Suprapubic skin (tissue), 4 donors: ENCODE measurements around the gene LGI4. TPM values are rescaled to one million over a fixed set of nuclear protein-coding genes. Genes with fewer than 3 reads are reported as not detected.
"Not testable (repeated sequence)": the region's sequence is repeated elsewhere in the genome, so short reads cannot be mapped to it uniquely, and the experiment has no call there.

Experiments
- DNase-seq, 2 donors: peaks; one replicate each; pipeline ENCODE4 v3.0.0-alpha.2; 2019; ENCODE audit warnings: low spot score in 2 of 2
- H3K27ac ChIP-seq: fragments of 200-600 bp; sonication (generic); one replicate; pipeline ENCODE4 v1.5.1; 2019
- H3K27me3 ChIP-seq: fragments of 200-600 bp; sonication (generic); one replicate; pipeline ENCODE4 v1.5.1; 2019
- H3K36me3 ChIP-seq: fragments of 200-600 bp; sonication (generic); one replicate; pipeline ENCODE4 v1.5.1; 2019
- H3K4me1 ChIP-seq: fragments of 200-600 bp; sonication (generic); one replicate; pipeline ENCODE4 v1.5.1; 2019
- H3K4me3 ChIP-seq: fragments of 200-600 bp; sonication (generic); one replicate; pipeline ENCODE4 v1.5.1; 2019; ENCODE audit warnings: mild to moderate bottlenecking
- H3K9me3 ChIP-seq: fragments of 200-600 bp; sonication (generic); one replicate; pipeline ENCODE4 v1.5.1; 2019
- EP300 ChIP-seq: sonication (generic); formaldehyde crosslinking; IDR thresholded peaks from one replicate; pipeline ENCODE4 v1.6.1; 2017; ENCODE audit warnings: antibody characterized with exemption
- POLR2A ChIP-seq, 2 donors: fragments of 450-650 bp; IDR thresholded peaks; one replicate each; pipeline ENCODE4 v1.6.1; 2017; ENCODE audit warnings: antibody characterized with exemption in 2 of 2, mild to moderate bottlenecking in 2 of 2, moderate library complexity in 2 of 2
- POLR2AphosphoS5 ChIP-seq, 3 donors: sonication (generic); formaldehyde crosslinking; IDR thresholded peaks; one replicate each; pipeline ENCODE4 v1.6.1; 2017; ENCODE audit warnings: antibody characterized with exemption in 3 of 3
- WGBS: methylation state at CpG from one replicate; pipeline ENCODE4 v1.1.5; 2018; 5-methylcytosine and 5-hydroxymethylcytosine counted together
- total RNA-seq, 4 donors: library from RNA; depleted of rRNA; stranded (reverse); fragments of >200 nt; gene quantifications; one replicate each; pipeline ENCODE4 v1.1.0, GENCODE V29; 2016
- TF ChIP-seq, protein P1 (sequence below), 2 donors: fragments of 200-600 bp in 1 of 2; fragments of 450-650 bp in 1 of 2; sonication (generic) in 1 of 2; IDR thresholded peaks; one replicate each; pipeline ENCODE4 v1.5.1; 2016 to 2019; ENCODE audit warnings: antibody characterized with exemption in 2 of 2, mild to moderate bottlenecking in 1 of 2, moderate library complexity in 1 of 2

LGI4 gene
- total RNA-seq, 4 donors from 2014 or later: 4.3 to 11.8 (median 7.8) TPM

DNA sequence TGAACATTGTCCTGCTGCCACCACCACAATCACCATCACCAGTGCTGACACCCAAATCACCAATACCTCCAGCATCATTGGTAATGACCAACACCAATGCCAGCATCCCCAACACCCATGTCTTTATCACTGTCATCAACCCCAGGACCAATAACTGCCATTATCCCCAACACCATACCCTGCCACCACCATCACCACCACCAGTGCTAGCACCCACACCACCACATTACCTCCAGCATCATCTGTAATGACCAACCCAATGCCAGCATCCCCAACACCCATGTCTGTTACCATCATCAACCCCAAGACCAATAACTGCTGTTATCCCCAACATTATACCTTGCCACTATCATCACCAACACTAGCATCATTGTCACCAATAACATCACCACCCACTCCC lies 2.6 kb downstream of the LGI4 start:
- no peaks in the 10 kb centered on the region for H3K9me3 ChIP-seq
- H3K4me1 ChIP-seq: peaks cover 54% of the 10 kb centered on the region
- no peak overlapping the region for H3K27ac ChIP-seq
- DNase-seq: no peak
- H3K36me3 ChIP-seq: no peaks in the 10 kb centered on the region
- TF ChIP-seq EP300 (no peak), POLR2A (IDR thresholded peaks at IDR 0.05) (no peak), POLR2AphosphoS5 (IDR thresholded peaks at IDR 0.05) (no peak)
- TF ChIP-seq, protein P1, sequence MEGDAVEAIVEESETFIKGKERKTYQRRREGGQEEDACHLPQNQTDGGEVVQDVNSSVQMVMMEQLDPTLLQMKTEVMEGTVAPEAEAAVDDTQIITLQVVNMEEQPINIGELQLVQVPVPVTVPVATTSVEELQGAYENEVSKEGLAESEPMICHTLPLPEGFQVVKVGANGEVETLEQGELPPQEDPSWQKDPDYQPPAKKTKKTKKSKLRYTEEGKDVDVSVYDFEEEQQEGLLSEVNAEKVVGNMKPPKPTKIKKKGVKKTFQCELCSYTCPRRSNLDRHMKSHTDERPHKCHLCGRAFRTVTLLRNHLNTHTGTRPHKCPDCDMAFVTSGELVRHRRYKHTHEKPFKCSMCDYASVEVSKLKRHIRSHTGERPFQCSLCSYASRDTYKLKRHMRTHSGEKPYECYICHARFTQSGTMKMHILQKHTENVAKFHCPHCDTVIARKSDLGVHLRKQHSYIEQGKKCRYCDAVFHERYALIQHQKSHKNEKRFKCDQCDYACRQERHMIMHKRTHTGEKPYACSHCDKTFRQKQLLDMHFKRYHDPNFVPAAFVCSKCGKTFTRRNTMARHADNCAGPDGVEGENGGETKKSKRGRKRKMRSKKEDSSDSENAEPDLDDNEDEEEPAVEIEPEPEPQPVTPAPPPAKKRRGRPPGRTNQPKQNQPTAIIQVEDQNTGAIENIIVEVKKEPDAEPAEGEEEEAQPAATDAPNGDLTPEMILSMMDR (IDR thresholded peaks at IDR 0.05): no peak
- no peaks in the 10 kb centered on the region for H3K27me3 ChIP-seq
- H3K4me3 ChIP-seq: peak overlapping the region; percentile 1

DNA sequence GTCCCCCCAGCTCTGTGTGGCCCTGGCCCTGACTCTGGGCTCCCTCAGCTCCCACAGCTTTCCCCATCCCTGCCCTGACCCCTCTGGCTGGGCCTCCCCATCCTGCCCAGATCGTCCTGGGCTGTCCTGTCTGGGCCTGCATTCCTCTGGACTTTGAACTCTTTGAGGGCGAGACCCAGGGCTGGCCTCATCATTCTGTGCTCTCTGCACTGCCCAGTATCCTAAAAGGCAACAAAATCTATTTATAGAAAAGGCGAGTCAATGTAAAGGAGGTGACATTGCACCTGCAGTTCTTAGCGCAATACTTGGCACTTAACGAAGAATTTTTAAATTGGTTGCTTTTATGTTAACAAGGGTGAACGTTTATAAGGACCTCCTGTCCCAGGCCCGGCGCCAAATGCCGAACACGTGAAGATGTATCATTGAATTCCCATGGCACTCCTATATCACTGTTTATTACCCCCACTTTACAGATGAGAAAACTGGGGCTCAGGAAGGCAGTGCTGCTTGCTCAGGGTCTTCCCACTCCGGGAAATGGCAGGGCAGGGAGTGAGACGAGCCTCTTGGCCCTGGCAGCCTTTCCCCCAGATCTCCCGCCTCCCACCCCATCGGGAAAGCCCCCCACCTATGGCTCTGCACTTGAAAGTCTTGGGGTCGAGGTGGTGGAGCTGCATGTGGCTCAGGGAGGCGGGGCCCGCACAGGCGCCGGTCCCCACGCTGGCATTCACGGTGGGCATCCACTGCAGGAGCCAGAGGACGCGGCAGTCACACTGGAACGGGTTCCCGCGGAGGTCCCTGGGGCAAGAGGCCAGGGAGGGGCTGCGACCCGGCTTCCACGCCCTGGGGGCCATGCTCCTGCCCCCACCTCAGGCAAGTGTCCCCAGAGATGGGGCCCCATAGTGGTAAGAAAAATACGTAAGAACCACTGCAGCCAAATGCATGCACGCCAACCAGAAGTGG lies 3.8 kb downstream of the LGI4 start:
- 70% methylated on average over 26 of the region's 31 CpGs for WGBS
- Histone ChIP-seq H3K27ac (no peak overlapping the region), H3K4me1 (peaks cover 53% of the 10 kb centered on the region), H3K27me3 (no peaks in the 10 kb centered on the region), H3K36me3 (no peaks in the 10 kb centered on the region), H3K4me3 (peak overlapping the region; percentile 5), H3K9me3 (no peaks in the 10 kb centered on the region)
- no peak for DNase-seq
- TF ChIP-seq EP300 (no peak), POLR2AphosphoS5 (IDR thresholded peaks at IDR 0.05) (no peak), POLR2A (IDR thresholded peaks at IDR 0.05) (no peak)
- TF ChIP-seq, protein P1 (IDR thresholded peaks at IDR 0.05): no peak

DNA sequence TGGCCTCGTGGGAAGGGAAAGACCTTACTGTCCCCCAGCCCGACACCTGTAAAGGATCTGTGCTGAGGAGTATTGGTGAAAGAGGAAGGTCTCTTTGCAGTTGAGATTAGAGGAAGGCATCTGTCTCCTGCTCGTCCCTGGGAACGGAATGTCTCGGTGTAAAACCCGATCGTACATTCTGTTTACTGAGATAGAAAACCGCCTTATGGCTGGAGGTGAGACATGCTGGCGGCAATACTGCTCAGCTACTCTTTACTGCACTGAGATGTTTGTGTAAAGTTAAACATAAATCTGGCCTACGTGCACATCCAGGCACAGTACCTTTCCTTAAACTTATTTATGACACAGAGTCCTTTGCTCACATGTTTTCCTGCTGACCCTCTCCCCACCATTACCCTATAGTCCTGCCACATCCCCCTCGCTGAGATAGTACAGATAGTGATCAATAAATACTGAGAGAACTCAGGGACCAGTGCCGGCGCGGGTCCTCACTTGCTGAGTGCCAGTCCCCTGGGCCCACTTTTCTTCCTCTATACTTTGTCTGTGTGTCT lies 5.1 kb downstream of the LGI4 start:
- not testable (repeated sequence) for H3K4me3 ChIP-seq, H3K9me3 ChIP-seq, H3K36me3 ChIP-seq, DNase-seq, H3K27ac ChIP-seq, H3K27me3 ChIP-seq
- WGBS: 77% methylated on average over 14 of the region's 14 CpGs
- peaks cover 53% of the 10 kb centered on the region for H3K4me1 ChIP-seq

DNA sequence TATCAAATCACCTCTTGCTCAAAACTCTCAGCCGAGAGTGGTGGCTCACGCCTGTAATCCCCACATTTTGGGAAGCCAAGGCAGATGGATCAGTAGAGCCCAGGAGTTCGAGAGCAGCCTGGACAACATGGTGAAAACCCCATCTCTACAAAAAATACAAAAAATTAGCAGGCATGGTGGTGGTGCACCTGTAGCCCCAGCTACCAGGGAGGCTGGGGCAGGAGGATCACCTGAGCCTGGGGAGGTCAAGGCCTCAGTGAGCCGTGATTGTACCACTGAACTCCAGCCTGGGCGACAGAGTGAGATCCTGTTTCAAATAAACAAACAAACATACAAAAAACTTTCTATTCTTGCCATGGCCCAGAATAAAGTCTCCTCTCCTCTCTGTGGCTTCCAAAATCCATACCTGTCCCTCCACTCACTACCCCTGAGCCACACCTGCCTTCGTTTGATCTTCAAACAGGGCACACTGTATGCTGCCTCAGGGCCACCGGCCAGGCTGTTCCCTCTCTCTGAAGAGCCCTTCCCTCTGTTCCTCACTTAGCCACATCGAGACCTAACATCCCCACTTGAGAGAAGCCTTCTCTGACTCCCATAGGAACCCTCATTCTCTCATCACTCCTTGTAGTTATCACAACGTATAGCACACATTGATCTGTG lies 6.3 kb downstream of the LGI4 start:
- H3K36me3 ChIP-seq: no peaks in the 10 kb centered on the region
- no peaks in the 10 kb centered on the region for H3K9me3 ChIP-seq
- TF ChIP-seq POLR2AphosphoS5 (IDR thresholded peaks at IDR 0.05): no peak
- no peak for TF ChIP-seq POLR2A (IDR thresholded peaks at IDR 0.05)
- TF ChIP-seq EP300: no peak
- TF ChIP-seq, protein P1 (IDR thresholded peaks at IDR 0.05): no peak
- no peak overlapping the region for H3K4me3 ChIP-seq
- H3K27ac ChIP-seq: peak overlapping the region; percentile 95
- no peak for DNase-seq
- H3K27me3 ChIP-seq: no peaks in the 10 kb centered on the region
- 86% methylated on average over 9 of the region's 9 CpGs for WGBS
- H3K4me1 ChIP-seq: peaks cover 64% of the 10 kb centered on the region

DNA sequence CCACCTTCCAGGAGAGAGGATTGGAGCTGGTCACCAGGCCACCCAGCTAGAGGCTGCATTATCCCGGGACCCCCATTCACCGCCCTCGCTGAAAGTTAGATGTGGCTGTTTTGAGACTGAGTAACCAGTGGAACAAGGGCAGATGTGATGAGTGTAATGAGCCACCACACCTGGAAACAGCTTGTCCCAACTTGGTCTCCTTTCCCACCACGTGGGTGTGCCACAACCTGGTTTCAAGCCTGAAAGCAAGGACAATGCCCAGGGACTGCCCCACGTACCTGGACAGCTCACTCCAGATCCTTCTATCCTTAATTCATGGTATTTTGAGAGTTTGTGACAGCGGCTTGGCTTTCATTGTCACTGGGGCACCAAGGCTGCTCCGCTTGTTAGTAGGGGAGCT lies 7.0 kb downstream of the LGI4 start:
- Histone ChIP-seq H3K27me3 (no peaks in the 10 kb centered on the region), H3K4me1 (peaks cover 70% of the 10 kb centered on the region), H3K9me3 (no peaks in the 10 kb centered on the region), H3K4me3 (no peak overlapping the region), H3K36me3 (no peaks in the 10 kb centered on the region), H3K27ac (peak overlapping the region; percentile 95)
- WGBS: 73% methylated on average over 4 of the region's 7 CpGs
- no peak for DNase-seq
- TF ChIP-seq, protein P1 (IDR thresholded peaks at IDR 0.05): no peak
- TF ChIP-seq EP300 (no peak), POLR2A (IDR thresholded peaks at IDR 0.05) (no peak), POLR2AphosphoS5 (IDR thresholded peaks at IDR 0.05) (no peak)
